GM18867 (cell line): ENCODE results near the gene TMEM236.

Experiments
- ATAC-seq: cut with Tn5 transposase; IDR thresholded peaks from one replicate; pipeline ENCODE4 v1.9.1; 2021; ENCODE audit warnings: mild to moderate bottlenecking, moderate library complexity; ENCODE audit not compliant: unreplicated experiment

The TMEM236 gene

DNA sequence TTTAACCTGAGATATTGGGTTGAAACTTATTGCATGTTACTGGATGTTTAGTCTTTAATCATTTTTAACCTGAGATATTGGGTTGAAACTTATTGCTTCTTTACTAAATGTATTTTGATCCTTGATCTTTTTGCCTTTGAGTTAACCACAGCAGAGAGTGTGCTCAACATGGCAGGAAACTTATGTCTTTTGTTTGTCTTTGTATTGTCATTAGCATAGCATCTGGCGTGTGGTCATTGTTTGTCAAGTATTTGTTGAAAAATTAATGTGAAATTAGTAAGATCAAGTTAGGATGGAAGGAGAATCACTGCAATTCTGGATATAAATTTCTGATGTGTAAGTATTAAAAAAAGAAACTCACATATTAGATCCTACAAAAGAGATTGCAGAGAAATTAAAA lies 65.3 kb downstream of the TMEM236 start:
- no peak for ATAC-seq

DNA sequence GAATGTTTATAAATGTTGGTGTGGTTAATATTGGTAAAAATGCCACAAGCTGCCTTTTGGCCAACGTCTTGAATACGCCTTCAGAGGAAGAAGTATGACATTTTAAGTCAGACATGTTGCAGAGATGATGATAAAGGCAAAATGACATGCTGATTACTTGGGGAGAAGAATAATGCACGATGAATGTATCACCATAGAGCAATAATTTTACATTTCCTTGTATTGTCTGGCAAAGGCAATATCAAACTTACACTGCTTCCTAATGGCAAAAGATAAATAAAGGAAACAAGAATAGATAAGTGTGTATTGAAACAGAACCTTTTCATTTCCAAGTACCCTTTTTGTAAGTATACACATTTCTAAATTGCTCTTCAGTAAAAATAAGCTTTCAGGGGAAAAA lies 65.8 kb downstream of the TMEM236 start:
- no peak for ATAC-seq

DNA sequence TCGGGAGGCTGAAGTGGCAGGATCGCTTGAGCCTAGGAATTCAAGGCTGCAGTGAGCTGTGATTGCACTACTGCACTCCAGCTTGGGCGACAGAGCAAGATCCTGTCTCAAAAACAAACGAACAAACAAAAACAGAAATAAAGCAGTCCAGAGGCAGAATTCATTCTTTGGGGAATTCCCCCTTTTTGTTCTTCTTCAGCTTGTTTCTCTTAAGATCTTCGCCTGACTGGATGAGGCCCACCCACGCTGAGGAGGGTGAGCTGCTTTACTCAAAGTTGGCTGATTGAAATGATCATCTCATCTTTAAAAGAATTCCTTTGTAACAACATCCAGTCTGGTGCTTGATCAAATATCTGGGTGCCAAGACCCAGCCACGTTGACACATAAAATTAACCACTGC lies 67.8 kb downstream of the TMEM236 start:
- no peak for ATAC-seq

DNA sequence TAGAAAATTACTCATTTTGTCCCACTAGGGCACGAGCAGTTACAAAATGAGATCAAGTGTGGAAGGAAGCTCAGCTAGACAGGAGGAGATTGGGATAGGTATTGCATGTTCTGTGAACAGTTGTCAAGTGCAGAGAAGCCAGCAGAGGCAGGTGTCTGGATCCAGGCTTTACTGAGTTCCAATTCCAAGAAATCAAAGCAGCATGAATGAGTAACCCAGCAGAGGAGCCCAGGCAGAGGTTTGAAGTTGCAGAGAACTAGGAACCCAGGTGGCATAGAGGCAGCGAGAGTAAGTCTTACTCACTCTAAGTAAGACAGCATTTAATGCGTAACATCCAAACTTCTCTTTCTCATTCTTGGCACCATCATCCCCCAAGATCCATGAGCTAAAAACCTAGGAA lies 68.9 kb downstream of the TMEM236 start:
- no peak for ATAC-seq

DNA sequence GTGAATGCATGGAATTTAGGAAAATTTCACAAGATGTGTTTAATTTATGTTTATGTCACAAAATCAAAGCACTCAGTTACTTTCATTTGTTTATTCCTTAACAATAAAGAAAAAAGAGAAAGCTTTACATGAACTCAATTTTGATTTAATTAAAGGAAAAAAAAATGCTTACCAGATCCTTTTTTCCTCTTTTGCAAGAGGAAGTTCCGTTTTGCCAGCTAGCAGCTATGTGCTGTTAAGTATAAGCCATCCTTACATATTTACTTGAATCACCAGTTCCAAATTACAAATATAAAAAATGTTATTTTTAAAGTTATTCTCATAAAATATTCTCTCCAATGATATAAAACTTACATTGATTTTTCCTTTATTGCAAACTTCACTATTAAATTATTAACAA lies 69.9 kb downstream of the TMEM236 start:
- ATAC-seq = no peak

DNA sequence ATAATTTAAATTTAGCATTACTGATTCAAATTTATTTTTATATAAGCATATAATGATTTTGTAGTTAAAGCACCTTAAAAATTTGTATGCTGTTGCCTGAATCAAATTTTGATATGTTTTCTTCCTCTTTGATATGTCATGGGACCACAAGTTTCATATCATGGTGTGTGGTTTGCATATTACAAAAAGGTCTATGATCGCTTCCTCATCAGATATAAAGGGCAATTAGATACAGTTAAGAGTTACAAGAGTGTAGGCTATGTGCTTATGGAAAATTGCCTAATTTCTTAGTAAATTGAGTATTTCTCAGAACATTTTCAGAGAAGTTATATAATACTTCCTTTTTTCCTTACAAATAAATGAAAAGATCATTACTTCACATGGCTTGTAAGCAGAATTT lies 79.3 kb downstream of the TMEM236 start:
- no peak for ATAC-seq

DNA sequence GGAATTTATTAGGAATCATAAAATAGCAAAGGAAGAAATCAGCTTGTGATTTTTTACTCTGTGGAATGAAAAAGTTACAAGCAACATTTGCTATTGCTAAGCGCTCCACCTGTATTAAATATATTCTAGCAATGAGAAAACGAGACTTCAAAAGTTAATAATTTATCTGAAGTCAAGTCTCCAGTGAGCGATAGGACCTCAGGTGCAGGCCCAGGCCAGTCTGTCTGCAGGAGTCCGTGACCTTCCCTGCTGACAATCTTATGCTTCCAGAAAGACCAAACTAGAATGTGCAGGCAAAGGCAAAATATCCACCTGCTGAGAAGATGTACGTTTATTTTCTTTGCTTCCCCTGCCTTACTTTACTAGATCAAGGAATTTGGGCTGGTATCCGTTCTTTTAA lies 79.9 kb downstream of the TMEM236 start:
- ATAC-seq = no peak

DNA sequence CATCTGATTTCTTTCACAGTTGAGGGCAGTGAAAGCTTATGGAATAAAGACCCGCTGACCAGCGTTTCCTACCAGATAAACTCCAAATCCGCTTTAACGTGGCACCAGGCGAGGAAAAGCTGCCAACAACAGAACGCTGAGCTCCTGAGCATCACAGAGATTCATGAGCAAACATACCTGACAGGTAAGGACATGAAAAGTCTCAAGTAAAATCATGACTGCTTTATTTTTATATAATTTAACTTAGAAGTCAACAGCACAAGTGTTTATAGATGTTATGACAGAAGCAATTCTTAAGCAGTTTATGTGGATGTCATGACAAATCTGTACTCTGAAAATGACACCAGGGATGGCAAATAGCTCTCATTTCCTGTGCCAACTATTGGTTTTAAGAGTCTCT lies 81.7 kb downstream of the TMEM236 start:
- no peak for ATAC-seq

DNA sequence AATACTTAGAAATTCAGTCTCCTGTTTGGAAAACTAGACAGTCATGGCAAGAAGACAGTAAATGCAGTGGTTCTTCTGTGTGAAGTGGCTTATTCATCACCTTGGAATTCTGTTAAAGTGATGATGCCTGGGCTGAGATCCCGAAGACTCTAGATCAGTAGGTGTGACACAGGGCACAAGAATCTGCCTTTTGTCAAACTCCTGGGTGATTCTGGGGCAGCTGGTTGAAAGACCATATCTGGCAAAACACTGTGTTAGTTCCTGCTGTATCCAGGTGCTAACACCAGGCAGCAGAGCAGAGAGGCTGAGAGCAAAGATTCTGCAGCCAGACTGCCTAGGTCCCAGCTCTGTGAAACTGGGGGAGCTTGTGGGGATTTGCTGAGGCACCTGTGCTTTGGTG lies 83.7 kb downstream of the TMEM236 start:
- no peak for ATAC-seq

DNA sequence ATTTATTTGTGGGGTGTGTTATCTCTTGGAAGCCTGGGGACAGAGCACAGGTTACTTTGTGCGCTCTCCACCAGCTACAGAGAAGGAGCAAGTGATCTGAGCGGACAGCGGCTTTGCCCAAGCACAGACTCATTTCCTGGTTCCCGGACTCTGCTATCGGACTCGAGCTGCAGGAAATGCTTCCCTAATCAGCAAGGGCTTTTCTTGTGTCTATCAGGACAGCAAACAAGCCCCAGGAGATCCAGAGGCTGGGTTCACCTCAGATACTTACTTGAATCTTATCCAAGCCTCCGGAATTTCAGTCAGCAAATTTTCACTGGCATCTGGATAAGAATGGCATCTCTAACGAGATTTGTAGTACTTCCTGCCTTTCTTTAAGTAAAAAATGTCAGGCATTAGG lies 84.9 kb downstream of the TMEM236 start:
- no peak for ATAC-seq

DNA sequence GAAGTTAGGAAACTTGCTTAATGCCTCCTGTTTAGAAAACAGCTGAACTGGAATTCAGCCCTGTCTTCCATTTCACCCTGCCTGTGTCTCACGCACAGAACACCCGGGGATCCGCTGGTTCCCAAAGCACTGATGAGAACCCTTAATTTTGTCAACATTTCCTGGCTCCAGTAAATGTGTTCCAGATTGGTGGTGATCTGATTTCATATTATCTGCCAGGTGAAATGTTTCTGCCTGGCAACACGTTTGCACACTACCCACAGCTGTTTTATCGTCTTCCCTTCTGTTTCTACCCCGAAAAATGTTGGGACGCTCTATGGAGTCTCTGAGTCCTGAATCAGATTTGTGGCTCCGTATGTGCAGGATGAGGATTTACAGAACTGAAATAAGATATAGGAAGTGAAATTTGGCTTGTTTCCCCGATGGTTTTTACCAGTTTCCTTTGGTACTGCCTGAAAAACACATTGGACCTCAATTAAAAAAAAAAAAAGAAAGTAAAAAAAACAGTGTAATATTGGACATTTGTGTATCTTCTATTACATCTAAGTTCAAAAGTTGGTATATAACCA lies 86.2 kb downstream of the TMEM236 start:
- ATAC-seq = no peak

DNA sequence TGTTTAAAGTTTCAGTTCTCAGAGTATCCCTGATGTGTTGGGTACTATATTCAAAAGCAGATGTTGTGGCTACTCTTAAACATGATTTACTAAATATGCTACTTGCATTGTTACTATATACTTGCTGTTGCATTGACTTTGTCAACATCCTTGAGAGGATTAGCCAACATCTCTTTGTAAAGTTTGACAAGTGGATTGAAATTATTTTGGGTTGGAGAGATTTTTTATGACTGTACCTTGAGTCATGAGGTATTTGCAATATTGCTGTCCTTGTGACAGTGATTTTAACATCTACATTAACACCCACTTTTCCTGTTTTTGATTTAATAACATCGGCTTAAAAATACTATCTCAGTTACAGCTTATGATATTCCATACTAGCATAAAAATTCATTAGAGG lies 89.0 kb downstream of the TMEM236 start:
- no peak for ATAC-seq

DNA sequence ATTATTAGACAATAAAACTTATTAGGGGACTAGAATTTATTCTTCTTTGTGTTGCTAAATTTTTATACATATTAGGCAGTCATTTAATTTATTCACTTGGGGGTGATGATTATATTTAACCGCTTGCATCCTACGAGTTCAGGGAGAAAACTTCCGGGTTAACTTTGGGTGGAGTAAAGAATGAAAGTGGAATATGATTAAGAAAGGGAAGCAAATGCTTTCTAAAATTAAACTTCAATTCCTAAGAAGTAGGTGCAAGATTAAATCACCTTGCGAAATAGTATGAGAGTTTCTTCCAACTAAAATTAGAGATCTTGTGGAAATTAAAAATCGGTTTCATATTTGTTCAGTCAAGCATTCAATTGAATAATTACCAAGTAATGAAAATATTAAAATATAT lies 90.6 kb downstream of the TMEM236 start:
- ATAC-seq = no peak

DNA sequence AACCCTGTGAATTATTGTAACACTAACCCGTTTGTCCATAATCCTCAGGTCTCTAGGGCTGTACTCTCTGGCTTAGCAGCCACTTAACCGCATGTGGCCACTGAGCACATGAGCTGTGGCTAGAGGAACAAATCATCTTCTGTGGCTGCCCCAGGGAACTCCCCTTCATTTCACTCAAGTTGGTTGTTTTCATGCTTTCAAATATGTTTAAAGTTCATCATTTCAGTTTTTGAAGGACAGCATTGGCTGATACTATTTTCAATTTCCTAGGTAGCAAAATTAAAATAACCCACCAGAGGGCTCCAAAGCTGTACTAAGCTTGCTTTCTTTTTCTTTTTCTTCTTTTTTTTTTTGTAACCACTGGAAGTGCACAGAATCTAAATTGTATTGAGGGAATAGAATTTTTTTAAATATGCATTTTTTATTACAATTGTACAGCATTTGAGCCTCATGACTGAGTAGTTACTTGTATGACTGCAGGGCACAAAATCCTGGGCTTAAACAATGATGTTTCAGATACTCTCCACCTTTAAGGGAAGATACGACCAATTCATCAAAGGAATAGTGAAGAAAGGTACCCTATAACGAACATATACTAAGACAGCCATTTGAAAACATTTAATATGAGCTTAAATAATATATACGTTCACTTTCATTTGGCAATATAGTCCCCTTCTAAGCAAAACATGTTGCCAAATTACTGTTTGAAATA lies 95.7 kb downstream of the TMEM236 start:
- peak; percentile 48 for ATAC-seq

DNA sequence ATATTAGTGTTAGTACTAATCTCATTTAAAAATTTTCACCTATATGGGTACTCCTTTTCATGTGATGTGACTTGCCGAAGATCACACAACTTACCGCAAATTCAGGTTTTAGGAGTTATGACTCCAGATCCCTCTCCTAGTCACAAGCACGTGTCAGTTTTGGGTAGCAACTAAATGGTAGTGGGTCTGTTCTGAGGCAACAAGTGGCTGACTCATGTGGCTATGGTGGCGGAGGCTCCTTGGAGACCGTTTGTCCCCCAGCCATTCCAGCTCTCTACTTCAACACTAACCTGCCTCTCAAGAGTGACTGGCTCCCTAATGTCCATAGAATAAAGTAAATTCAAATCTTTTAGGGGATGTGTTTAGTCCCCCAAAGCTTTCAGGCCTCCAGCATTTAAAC lies 96.6 kb downstream of the TMEM236 start:
- no peak for ATAC-seq
